HAP-1 (cell line): ENCODE results near the gene BCAS3.
A peak's percentile ranks its signal among the peaks of the same experiment; 100 is the strongest.

Experiments used
- DNase-seq, 2 experiments: peaks; one replicate each; pipeline ENCODE4 v3.0.0-alpha.2; 2016 to 2020; ENCODE audit warnings: low spot score in 2 of 2
- H3K27me3 ChIP-seq: fragments of 250-450 bp; sonication (Bioruptor Pico); 2 replicates; pipeline ENCODE4 v1.5.1; 2020; ENCODE audit warnings: low read depth, mild to moderate bottlenecking, moderate library complexity
- H3K36me3 ChIP-seq: fragments of 250-450 bp; sonication (Bioruptor Pico); replicated peaks from 2 replicates; pipeline ENCODE4 v1.5.1; 2020; ENCODE audit warnings: mild to moderate bottlenecking
- H3K4me1 ChIP-seq: fragments of 250-450 bp; sonication (Bioruptor Pico); 2 replicates; pipeline ENCODE4 v1.5.1; 2020; ENCODE audit warnings: mild to moderate bottlenecking
- H3K4me3 ChIP-seq: fragments of 250-450 bp; sonication (Bioruptor Pico); 2 replicates; pipeline ENCODE4 v1.5.1; 2020; ENCODE audit warnings: mild to moderate bottlenecking, moderate library complexity
- H3K9me3 ChIP-seq: fragments of 250-450 bp; sonication (Bioruptor Pico); 2 replicates; pipeline ENCODE4 v1.5.1; 2020; ENCODE audit warnings: mild to moderate bottlenecking, moderate library complexity
- in situ Hi-C: fragments of 300-500 bp; cut with MboI; formaldehyde crosslinking; loops from 3 replicates; pipeline ENCODE4 v1.14.3; 2020; ENCODE audit warnings: low sequenced_read_pairs, inconsistent platforms, mixed read lengths

The BCAS3 gene

GRCh38 chr17:60740584-60740983 lies 62.9 kb downstream of the BCAS3 start:
- in situ Hi-C loops = loop anchor here (25.0 kb wide), 1 partner anchor 222 kb away; no protein-coding TSS in a partner anchor
- H3K4me3 ChIP-seq = no peak overlapping the region
- H3K27me3 ChIP-seq = no peaks in the 10 kb centered on the region
- H3K9me3 ChIP-seq = no peaks in the 10 kb centered on the region
- peaks cover 5% of the 10 kb centered on the region for H3K4me1 ChIP-seq
- DNase-seq = no peak
- H3K36me3 ChIP-seq = no peaks in the 10 kb centered on the region

GRCh38 chr17:60741031-60741430 lies 63.4 kb downstream of the BCAS3 start:
- DNase-seq = no peak
- peaks cover 10% of the 10 kb centered on the region for H3K4me1 ChIP-seq
- H3K27me3 ChIP-seq = no peaks in the 10 kb centered on the region
- H3K4me3 ChIP-seq = no peak overlapping the region
- in situ Hi-C loops = loop anchor here (25.0 kb wide), 1 partner anchor 221 kb away; no protein-coding TSS in a partner anchor
- no peaks in the 10 kb centered on the region for H3K9me3 ChIP-seq
- H3K36me3 ChIP-seq = no peaks in the 10 kb centered on the region

GRCh38 chr17:60743282-60743681 lies 65.6 kb downstream of the BCAS3 start:
- no peaks in the 10 kb centered on the region for H3K9me3 ChIP-seq
- no peaks in the 10 kb centered on the region for H3K36me3 ChIP-seq
- peaks cover 12% of the 10 kb centered on the region for H3K4me1 ChIP-seq
- in situ Hi-C loops = loop anchor here (25.0 kb wide), 1 partner anchor 219 kb away; no protein-coding TSS in a partner anchor
- no peak for DNase-seq
- no peaks in the 10 kb centered on the region for H3K27me3 ChIP-seq
- no peak overlapping the region for H3K4me3 ChIP-seq

- Histone ChIP-seq H3K9me3 (no peaks in the 10 kb centered on the region), H3K27me3 (no peaks in the 10 kb centered on the region), H3K4me1 (peaks cover 12% of the 10 kb centered on the region), H3K4me3 (no peak overlapping the region), H3K36me3 (no peaks in the 10 kb centered on the region)
- DNase-seq = peak; percentile 11 to 49
- in situ Hi-C loops = loop anchor here (25.0 kb wide), 1 partner anchor 219 kb away; no protein-coding TSS in a partner anchor
Measured at GRCh38 chr17:60743799-60744198, 66.1 kb downstream of the BCAS3 start.

- Histone ChIP-seq H3K4me1 (peaks cover 12% of the 10 kb centered on the region), H3K4me3 (no peak overlapping the region)
- in situ Hi-C loops = loop anchor here (25.0 kb wide), 1 partner anchor 218 kb away; no protein-coding TSS in a partner anchor
Measured at GRCh38 chr17:60744355-60744966, 66.8 kb downstream of the BCAS3 start.

GRCh38 chr17:60745544-60745943 lies 67.9 kb downstream of the BCAS3 start:
- no peak for DNase-seq
- no peaks in the 10 kb centered on the region for H3K9me3 ChIP-seq
- peaks cover 12% of the 10 kb centered on the region for H3K4me1 ChIP-seq
- no peak overlapping the region for H3K4me3 ChIP-seq
- H3K27me3 ChIP-seq = no peaks in the 10 kb centered on the region
- no peaks in the 10 kb centered on the region for H3K36me3 ChIP-seq
- in situ Hi-C loops = loop anchor here (25.0 kb wide), 1 partner anchor 217 kb away; no protein-coding TSS in a partner anchor

More at GRCh38 chr17:60744355-60744966, 66.8 kb downstream of the BCAS3 start:
- H3K36me3 ChIP-seq = no peaks in the 10 kb centered on the region
- H3K9me3 ChIP-seq = no peaks in the 10 kb centered on the region
- H3K27me3 ChIP-seq = no peaks in the 10 kb centered on the region
- DNase-seq = no peak

GRCh38 chr17:60747069-60747808 lies 69.6 kb downstream of the BCAS3 start:
- Histone ChIP-seq H3K36me3 (no peaks in the 10 kb centered on the region), H3K9me3 (no peaks in the 10 kb centered on the region), H3K4me1 (peaks cover 12% of the 10 kb centered on the region), H3K4me3 (no peak overlapping the region), H3K27me3 (no peaks in the 10 kb centered on the region)
- in situ Hi-C loops = loop anchor here (25.0 kb wide), 1 partner anchor 215 kb away; no protein-coding TSS in a partner anchor
- DNase-seq = no peak

GRCh38 chr17:60748204-60748603 lies 70.6 kb downstream of the BCAS3 start:
- H3K36me3 ChIP-seq = no peaks in the 10 kb centered on the region
- DNase-seq = no peak
- in situ Hi-C loops = loop anchor here (25.0 kb wide), 1 partner anchor 214 kb away; no protein-coding TSS in a partner anchor
- H3K27me3 ChIP-seq = no peaks in the 10 kb centered on the region
- no peak overlapping the region for H3K4me3 ChIP-seq
- H3K4me1 ChIP-seq = peaks cover 12% of the 10 kb centered on the region
- no peaks in the 10 kb centered on the region for H3K9me3 ChIP-seq

GRCh38 chr17:60749050-60749449 lies 71.4 kb downstream of the BCAS3 start:
- Histone ChIP-seq H3K9me3 (no peaks in the 10 kb centered on the region), H3K4me3 (no peak overlapping the region), H3K4me1 (peaks cover 7% of the 10 kb centered on the region), H3K27me3 (no peaks in the 10 kb centered on the region), H3K36me3 (no peaks in the 10 kb centered on the region)
- in situ Hi-C loops = loop anchor here (25.0 kb wide), 1 partner anchor 213 kb away; no protein-coding TSS in a partner anchor
- no peak for DNase-seq

- in situ Hi-C loops = loop anchor here (25.0 kb wide), 1 partner anchor 213 kb away; no protein-coding TSS in a partner anchor
- DNase-seq = no peak
- no peak overlapping the region for H3K4me3 ChIP-seq
Measured at GRCh38 chr17:60749708-60750107, 72.1 kb downstream of the BCAS3 start.

GRCh38 chr17:60750640-60751039 lies 73.0 kb downstream of the BCAS3 start:
- H3K36me3 ChIP-seq = no peaks in the 10 kb centered on the region
- no peak overlapping the region for H3K4me3 ChIP-seq
- peaks cover 6% of the 10 kb centered on the region for H3K4me1 ChIP-seq
- in situ Hi-C loops = no loop called here
- H3K27me3 ChIP-seq = no peaks in the 10 kb centered on the region
- DNase-seq = no peak
- no peaks in the 10 kb centered on the region for H3K9me3 ChIP-seq

More at GRCh38 chr17:60749708-60750107, 72.1 kb downstream of the BCAS3 start:
- Histone ChIP-seq H3K9me3 (no peaks in the 10 kb centered on the region), H3K36me3 (no peaks in the 10 kb centered on the region), H3K4me1 (peaks cover 7% of the 10 kb centered on the region), H3K27me3 (no peaks in the 10 kb centered on the region)

- no peaks in the 10 kb centered on the region for H3K4me1 ChIP-seq
- in situ Hi-C loops = no loop called here
- H3K27me3 ChIP-seq = no peaks in the 10 kb centered on the region
- H3K9me3 ChIP-seq = no peaks in the 10 kb centered on the region
- H3K36me3 ChIP-seq = no peaks in the 10 kb centered on the region
- no peak overlapping the region for H3K4me3 ChIP-seq
- DNase-seq = no peak
Measured at GRCh38 chr17:60751884-60752283, 74.2 kb downstream of the BCAS3 start.

- in situ Hi-C loops = no loop called here
- H3K9me3 ChIP-seq = no peaks in the 10 kb centered on the region
- H3K4me1 ChIP-seq = no peaks in the 10 kb centered on the region
- H3K27me3 ChIP-seq = no peaks in the 10 kb centered on the region
- no peak for DNase-seq
- H3K36me3 ChIP-seq = no peaks in the 10 kb centered on the region
- no peak overlapping the region for H3K4me3 ChIP-seq
Measured at GRCh38 chr17:60752873-60753577, 75.4 kb downstream of the BCAS3 start.
